Hypothalamus (tissue), 51 donors: Measurements from ENCODE around the gene RPS16.
"Not testable (repeated sequence)": the region's sequence is repeated elsewhere in the genome, so short reads cannot be mapped to it uniquely, and the experiment has no call there.

Experiments used
- DNase-seq, 51 donors: peaks; one replicate each; lab custom pipeline; 2025; lab: John Stamatoyannopoulos, UW

Gene RPS16

DNA sequence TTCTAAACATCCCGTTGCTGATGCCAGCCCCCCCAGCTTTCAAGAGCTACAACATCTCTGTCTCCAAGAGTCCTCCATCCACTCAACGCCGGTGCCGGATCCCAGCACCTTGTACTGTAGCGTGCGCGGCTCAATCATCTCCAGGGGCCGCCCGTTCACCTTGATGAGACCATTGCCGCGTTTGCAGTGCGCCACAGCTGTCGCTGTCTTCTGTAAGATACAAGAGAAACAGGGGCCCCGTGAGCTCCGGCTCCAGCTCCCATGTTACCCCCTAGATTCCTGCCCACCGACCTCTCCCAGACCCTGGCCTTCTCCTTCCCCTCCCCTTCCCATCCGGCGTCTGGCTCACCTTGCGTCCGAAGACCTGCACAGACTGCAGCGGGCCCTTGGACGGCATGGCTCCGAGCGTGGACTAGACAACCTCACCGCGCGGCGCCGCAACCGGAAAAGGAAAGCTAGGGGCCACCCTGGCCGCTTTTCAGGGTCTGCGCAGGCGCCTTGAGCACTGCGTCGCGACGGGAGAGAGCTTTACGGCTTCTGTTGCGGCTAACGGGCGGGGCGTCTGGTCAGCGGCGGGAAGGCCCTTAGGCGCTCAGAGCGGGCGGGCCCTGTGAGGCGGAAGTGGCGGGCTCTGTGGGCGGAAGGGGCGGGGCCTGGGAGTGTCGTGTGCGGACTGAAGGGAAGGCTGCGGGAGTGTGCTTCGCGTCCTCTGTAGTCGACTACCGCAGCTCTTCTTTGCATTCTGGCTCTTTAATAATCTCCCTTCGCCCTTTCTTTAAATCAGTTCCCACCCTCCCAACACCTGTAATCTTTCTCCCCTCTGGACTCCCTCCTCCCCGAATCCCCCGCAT is at the start of gene RPS16:
Gene RPS16, minus strand, starts transcription at position 451 of the 851 bp plus-strand sequence. Its CDS starts 54 bp downstream, at position 397.
- peak; percentile 79 to 99 (median 97) for DNase-seq

DNA sequence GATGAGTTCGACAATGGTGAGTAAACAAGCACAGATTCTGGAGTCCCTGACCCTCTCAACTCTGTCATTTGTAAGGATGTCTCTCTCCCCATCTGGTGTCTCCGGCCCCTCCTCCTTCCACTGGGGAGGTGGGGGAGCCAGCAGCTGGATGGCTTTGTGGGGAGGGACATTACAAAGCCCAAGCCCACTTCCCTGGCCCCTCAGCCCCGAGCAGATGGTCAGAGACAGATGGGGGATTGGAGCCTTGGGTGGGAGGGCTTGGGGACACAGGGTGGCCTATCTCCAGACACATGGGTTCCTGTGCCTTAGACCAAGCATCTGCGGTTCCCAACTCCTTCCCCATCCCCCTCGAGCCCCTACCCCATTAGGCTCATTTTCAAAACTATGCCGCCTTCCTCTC is 47.4 kb upstream of the RPS16 start:
- no peak for DNase-seq

DNA sequence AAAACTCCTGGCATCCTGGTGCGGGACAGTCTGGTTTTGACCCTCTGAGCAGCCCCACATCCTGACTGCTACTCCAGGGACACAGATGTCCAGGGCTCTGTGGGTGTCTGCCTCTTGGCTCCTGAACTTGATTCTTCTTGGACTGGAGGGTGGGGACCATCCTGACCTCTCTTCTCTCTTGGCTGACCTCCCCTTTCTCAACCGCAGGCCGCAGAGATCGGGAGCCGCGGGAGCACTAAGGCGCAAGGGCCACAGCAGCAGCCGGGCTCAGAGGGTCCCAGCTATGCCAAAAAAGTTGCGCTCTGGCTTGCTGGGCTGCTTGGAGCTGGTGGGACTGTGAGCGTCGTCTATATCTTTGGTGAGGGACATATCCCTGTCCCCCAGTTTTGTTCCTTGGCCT is 45.9 kb upstream of the RPS16 start:
- DNase-seq, result no peak

DNA sequence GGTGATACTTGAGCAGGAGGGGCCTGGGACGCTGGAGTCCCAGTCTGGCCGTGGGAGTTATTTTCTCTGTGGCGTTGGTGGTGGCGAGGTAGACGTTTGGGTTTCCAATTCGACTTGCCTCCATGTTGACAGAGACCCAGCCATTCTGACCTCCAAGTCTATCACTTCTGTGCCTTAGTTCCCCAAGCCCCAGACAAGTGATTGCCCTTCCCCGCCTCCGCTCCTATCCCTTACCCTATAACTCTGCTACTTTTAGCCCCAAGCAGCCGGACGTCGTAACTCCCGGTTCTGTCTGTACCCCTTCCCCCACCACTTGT is 45.4 kb upstream of the RPS16 start:
- no peak for DNase-seq

DNA sequence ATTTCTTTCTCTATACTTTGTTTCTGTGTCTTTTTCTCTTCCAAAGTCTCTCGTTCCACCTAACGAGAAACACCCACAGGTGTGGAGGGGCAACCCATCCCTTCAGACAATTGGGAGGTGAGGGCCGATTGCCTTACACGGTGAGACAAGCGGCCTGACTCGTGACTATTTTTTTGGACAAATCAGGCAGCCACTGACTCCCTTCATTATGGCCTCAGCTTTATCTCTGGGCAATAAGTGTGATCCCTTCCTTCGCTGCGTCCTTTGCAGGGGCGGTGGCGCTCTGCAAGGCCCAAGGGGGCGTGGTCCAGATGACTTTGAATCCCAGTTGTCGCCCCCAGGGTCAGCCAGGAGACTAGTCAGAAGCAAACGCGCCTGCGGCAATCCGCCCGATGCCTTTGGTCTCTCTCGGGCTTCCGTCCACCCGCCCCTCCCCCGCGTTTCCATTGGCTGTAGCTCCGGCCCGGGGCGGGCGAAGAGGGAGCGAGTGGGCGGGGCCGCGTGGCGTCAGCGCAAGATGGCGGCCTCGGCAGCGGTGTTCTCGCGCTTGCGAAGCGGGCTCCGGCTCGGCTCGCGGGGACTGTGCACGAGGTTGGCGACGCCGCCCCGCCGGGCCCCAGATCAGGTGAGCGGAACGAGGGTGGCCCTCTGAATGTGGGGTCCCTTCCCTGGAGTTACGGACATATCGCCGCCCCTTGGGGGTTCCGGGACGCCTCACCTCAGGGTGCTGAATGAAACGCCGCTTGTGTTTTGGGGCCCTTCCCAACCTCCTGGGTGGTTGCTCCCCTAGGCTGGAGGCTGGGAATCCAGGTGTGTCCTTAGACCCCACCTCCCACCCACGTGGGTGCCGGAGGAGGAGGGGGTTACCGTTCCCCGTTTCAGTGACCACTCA is 44.8 kb upstream of the RPS16 start, which contains the start of gene TIMM50:
Gene TIMM50, plus strand, starts transcription at position 502 of the 892 bp plus-strand sequence. Its CDS starts 16 bp downstream, at position 518.
- peak; percentile 66 to 97 (median 92) for DNase-seq

DNA sequence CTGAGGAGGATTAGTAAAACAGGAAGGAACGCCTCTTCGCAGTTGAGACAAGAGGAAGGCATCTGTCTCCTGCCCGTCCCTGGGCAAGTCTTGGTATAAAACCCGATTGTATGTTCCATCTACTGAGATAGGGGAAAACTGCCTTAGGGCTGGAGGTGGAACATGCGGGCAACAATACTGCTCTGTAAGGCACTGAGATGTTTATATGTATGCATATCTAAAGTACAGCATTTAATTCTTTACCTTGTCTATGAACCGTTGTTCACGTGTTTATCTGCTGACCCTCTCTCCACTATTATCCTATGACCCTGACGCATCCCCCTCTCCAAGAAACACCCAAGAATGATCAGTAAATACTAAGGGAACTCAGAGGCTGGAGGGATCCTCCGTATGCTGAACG is 44.2 kb upstream of the RPS16 start:
- DNase-seq, result peak in 4 of 51 donors; percentile 1 to 8 (median 2)

DNA sequence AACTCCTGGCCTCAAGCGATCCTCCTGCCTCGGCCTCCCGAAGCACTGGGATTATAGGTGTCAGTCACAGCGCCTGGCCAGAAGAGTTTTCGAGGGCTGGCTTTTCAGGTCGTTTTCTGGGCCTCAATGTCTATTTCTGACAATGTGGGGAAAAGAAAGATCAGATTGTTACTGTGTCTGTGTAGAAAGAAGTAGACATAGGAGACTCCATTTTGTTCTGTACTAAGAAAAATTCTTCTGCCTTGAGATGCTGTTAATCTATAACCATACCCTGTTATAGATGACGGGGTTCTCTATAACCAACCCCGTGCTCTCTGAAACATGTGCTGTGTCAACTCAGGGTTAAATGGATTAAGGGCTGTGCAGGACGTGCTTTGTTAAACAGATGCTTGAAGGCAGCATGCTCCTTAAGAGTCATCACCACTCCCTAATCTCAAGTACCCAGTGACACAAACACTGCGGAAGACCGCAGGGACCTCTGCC is 43.6 kb upstream of the RPS16 start:
- not testable (repeated sequence) for DNase-seq

DNA sequence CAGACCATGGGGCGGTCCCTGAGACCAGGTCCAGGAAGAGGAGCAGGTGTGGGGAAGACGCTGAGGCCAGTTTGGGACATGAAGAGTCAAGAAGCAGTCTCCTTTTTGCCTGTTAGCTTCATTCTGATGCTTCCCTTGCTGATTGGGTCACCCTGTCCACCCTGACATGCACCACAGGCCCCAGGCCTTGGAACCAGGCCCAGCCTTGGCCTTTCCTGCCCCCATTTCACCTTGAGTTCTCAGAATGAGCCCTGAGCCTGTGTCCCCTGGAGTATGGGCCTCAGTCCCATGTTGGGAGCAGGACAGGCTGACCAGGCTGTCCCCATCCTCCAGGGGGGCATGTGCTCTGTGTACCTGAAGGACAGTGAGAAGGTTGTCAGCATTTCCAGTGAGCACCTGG is 40.0 kb upstream of the RPS16 start:
- DNase-seq, result no peak

DNA sequence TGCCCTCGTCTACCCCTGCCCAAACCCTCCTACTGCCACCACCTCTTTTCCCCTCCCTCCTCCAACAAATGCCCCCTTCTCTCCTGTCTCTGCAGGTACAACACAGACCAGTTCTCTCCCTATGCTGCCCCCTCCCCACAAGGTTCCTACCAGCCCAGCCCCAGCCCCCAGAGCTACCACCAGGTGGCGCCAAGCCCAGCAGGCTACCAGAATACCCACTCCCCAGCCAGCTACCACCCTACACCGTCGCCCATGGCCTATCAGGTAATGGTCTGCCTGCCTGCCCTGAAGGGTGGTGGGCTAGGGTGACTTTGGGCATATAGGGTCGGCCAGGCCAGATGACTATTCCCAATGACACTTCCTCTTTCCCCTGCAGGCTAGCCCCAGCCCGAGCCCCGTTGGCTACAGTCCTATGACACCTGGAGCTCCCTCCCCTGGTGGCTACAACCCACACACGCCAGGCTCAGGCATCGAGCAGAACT is 38.4 kb upstream of the RPS16 start:
- DNase-seq, result peak in 34 of 51 donors; percentile 0 to 52 (median 16)

DNA sequence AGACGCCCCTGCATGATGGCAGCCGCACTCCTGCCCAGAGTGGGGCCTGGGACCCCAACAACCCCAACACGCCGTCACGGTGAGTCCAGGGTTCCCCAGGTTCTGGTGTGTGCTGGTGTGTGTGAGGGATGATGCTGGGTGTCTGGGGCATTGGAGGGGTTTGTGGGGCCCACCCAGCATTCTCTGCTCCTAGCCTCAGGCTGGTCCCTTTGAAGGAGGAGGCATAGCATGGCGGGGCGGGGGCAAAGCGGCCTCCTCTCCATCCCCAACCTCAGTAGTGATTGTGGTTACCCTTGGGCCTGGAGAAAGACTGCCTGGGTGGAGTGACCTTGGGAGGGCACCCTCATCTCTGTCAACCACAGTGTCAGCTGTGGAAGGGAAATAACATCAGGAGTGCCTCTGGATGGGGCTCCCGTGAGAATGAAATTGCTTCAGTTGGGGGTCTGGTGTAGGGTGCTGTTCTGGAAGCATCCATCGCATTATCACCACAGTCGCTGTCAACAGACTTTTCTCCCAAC is 37.8 kb upstream of the RPS16 start:
- no peak for DNase-seq

DNA sequence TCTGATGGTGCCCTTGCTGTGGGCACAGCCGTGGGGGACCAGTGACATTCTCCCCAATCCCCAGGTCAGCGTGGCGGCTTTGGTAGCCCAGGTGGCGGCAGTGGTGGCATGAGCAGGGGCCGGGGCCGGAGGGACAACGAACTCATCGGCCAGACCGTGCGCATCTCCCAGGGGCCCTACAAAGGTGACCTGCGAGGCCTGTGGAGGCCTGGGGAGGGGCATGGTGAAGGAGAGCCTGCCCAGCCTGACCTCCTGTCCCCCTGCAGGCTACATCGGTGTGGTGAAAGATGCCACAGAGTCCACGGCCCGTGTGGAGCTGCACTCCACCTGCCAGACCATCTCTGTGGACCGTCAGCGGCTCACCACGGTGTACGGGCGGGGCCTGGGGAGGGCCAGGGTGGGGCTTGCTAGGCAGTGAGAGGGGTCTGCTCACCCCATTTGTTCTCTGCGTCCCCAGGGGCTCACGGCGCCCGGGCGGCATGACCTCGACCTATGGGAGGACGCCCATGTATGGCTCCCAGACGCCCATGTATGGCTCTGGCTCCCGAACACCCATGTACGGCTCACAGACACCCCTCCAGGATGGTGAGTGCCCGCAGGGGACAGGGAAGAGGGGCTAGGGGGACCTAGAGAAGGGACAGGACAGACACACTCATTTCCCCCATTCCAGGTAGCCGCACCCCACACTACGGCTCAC is 37.1 kb upstream of the RPS16 start:
- no peak for DNase-seq

DNA sequence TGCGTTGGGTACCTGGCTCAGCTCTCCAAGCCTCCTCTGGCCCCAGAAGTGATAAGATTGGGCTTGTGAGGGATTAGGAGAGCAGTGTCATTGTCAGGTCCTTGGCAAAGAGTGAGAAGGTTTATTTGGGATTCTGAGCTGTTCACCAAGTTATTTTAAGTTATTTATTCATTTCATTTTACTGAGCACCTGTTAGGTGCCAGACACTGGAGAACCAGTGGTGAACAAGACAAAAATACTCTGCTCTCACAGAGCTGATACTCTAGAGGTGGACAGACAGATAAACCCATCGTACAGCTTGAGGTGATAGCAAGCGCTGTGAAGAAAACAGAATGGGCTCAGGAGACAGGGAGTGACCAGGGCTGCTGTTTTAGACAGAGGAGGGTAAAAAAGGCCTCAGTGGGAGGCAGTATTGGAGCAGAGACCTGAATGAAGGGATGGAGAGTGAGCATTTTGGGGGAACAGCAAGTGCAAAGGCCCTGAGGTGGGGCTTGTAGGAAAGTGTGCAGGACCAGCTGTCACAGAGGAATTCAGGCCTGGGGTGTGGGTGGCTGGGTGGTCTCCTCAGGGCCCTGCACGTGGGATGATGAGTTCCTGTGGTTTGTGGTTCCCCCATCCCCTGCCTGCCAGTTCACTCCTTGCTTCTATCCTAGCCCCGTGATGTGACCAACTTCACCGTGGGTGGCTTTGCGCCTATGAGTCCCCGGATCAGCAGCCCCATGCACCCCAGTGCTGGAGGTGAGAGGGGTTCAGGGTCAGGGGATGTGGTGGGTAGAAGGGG is 36.2 kb upstream of the RPS16 start:
- DNase-seq, result no peak

DNA sequence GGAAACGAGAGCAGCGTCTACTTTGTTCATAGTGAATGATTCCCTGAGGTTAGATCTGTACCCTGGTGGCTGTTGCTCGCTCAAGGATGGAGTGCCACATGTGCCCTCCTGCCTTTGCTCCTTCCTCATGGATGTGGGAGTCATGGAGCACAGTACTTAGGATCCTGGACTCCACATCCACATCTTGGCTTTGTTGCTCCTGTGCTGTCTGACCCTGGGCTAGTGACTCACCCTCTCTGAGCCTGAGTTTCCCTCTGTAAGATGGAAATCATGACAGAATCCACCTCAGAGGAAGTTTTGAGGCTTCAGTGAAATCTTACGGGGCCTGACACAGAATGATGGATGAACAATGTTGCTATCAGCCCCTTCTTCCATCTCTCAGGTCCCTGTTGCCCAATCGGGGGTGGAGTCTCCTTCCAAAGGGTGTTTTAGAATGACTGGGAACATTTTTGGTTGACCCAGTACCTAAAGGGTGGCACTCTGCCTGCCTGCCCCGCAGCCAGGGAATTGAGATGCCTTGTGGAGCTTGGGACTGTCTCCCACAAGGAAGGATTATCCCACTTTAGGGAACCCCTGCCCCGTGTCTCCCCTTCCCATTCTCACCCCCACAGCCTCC is 35.1 kb upstream of the RPS16 start:
- no peak for DNase-seq

DNA sequence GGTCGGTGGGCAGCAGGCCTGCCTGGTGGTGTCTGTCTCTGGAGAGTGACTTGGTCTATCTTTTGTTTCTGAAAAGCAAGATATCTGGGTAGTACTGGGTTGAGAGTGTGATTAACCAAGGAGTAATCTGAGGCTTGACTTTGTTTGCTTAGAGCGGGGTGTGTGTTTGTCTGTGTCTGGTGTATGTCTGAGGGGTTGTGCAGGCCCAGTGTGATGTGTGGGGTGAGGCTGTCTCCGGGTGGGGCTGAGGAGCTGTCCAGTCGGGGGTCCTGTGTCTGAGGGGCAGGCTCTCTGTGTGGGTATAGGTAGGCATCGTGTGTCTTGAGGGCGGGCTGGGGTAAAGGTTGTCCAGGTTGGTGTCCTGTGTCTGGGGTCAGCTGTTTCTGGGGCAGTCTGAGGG is 33.8 kb upstream of the RPS16 start:
- DNase-seq, result no peak

DNA sequence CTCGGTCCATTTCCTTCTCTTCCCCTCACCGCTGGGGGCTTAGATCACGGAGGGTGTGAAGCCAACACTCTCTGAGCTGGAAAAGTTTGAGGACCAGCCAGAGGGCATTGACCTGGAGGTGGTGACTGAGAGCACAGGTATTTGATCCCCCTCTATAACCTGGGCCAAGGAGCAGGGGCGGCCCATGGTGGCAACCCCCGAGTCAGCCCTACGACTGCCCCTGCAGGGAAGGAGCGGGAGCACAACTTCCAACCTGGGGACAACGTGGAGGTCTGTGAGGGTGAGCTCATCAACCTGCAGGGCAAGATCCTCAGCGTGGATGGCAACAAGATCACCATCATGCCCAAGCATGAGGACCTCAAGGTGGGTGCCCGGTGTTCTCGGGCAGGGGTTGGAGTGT is 33.3 kb upstream of the RPS16 start:
- DNase-seq, result no peak

DNA sequence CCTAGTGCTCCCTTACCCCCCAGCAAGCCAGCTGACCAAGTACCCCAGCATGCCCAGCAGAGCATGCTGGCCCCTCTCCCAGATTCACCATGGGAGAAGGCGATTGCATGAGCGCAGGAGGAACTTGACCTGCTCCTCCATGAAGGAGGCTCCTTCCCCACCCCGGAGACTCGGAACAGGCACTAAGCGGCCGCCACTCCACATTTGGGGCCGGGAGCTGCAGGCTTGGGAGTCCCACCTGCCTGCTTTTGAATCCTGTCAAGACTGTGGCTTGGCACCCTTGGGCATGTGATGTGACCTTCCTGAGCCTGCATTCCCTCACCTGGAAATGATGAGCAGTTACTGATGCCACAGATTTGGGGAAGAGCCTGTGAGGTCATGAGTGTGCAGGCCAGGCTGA is 32.2 kb upstream of the RPS16 start:
- DNase-seq, result no peak

DNA sequence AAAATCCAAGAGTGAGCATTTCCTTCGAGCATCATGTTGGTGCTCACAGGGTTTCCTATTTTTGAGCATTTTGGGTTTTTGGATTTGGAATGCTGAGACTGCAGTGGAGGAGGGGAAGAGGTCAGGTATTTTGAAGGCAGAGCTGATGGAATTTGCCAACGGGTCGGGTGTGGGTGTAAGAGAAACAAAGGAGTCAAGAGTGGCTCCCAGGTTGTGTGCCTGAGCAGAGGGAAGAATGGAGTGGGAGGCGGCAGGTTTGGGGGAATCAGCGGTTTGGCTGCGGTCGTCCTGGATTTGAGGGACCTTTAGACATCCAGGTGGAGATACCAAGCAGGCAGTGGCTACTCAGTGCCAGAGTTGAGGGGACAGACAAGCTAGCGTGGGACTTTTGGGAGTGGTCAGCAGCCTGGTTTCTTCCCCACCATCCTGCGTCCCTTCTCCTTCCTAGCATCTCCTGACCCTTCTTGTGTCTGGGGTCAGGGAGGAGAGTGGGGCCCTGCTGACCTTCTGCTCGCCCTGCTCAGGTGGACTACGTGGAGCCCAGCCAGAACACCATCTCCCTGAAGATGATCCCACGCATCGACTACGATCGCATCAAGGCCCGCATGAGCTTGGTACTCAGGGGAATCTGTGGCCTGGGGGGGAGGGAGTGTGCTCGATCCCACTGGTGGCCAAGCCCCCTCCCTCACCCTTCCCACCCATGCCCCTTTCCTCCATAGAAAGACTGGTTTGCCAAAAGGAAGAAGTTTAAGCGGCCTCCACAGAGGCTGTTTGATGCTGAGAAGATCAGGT is 30.4 kb upstream of the RPS16 start:
- DNase-seq, result no peak

DNA sequence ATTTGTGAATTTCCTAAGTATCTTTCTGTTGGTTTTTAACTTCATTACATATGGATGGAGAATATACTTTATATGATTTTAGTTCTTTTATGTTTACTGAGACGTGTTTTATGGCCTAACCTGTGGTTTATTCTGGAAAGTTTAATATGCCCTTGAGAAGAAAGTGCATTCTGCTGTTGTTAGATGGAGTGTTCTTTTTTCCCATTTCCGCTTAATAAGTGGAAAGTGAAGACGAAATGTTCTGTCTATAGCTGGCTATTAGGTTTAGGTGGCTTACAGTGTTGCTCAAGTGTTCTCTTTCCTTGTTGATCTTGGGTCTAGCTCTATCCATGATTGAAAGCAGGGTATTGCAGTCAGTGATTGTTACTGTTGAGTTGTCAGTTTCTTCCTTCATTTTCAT is 27.7 kb upstream of the RPS16 start:
- DNase-seq, result no peak
